Measurements from ENCODE around the gene SKAP1. TPM values are rescaled to one million over a fixed set of nuclear protein-coding genes. Genes with fewer than 3 reads are reported as not detected.
"Not testable (repeated sequence)": the region's sequence is repeated elsewhere in the genome, so short reads cannot be mapped to it uniquely, and the experiment has no call there.

SKAP1 gene
- total and polyA plus RNA-seq, 2 of the 13 experiments (the other 11 are each of a cell fraction or from before 2014, with no cell fraction given): 0.21 TPM; not detected in 1

- CTCF ChIA-PET (ENCODE audit: low intra/inter-chr PET ratio, low total read pairs): not testable (repeated sequence)
Observed at GRCh38 chr17:48360861-48361633, 69.0 kb downstream of the SKAP1 start.

GRCh38 chr17:48357779-48358602 is 72.0 kb downstream of the SKAP1 start:
- intact Hi-C loops (cut with micrococcal nuclease; ENCODE audit: unreplicated experiment): loop anchor here (10.0 kb wide), 1 partner anchor 97 kb away; no protein-coding TSS in a partner anchor
- DNase-seq (ENCODE audit: low spot score) (no peak), ATAC-seq (no peak), FAIRE-seq (no peak)
- Histone ChIP-seq H3K79me2 (ENCODE audit: insufficient read depth, low read length) (no peaks in the 10 kb centered on the region), H3K27ac (ENCODE audit: extremely low read length, insufficient read depth, low read length) (no peak overlapping the region), H3K36me3 (replicated peaks in 1 of 2; ENCODE audit: control insufficient read depth in 1 of 2, insufficient read depth in 2 of 2, low read length in 2 of 2) (no peaks in the 10 kb centered on the region), H3K9me3 (ENCODE audit: low read length) (no peaks in the 10 kb centered on the region), H3K27me3 (ENCODE audit: control insufficient read depth in 1 of 2, insufficient read depth in 2 of 2, low read length in 2 of 2) (peaks cover 0 to 4% of the 10 kb centered on the region in 2 experiments; a peak in 2 of 5 replicates), H2AFZ (ENCODE audit: low read length) (no peak overlapping the region), H3K4me1 (ENCODE audit: insufficient read depth, low read length) (no peaks in the 10 kb centered on the region), H3K4me2 (ENCODE audit: low read depth, low read length) (no peak overlapping the region), H3K4me3 (replicated peaks in 1 of 3; ENCODE audit: insufficient read depth in 1 of 3, low read depth in 2 of 3, low read length in 3 of 3) (no peak overlapping the region), H3K9ac (ENCODE audit: insufficient read depth, low read depth, low read length) (no peak overlapping the region), H4K20me1 (ENCODE audit: insufficient read depth, low read length) (no peaks in the 10 kb centered on the region)
- POLR2A ChIA-PET: no interaction called here
- 1% methylated on average over 1 of the region's 1 CpG for WGBS (ENCODE audit: low lambda C conversion rate)
- in situ Hi-C loops (cut with HindIII; ENCODE audit: extremely low pct_ligation_motif_present, low pct_unique_long_range_greater_than_20kb): no loop called here
- no TSS peak for BruUV-seq (replicated peaks)
- no peak for TF ChIP-seq ZNF740 (CRISPR knock-in tag; IDR thresholded peaks at IDR 0.05)
- no peak for TF ChIP-seq HOXA5 (CRISPR knock-in tag; IDR thresholded peaks at IDR 0.05)
- 0 out of 2 replicates have a peak, but pooled peaks have one; percentile 18 for TF ChIP-seq CREB1 (IDR thresholded peaks at IDR 0.05)
- TF ChIP-seq CREB1 (CRISPR knock-in tag; IDR thresholded peaks at IDR 0.05): no peak
- TF ChIP-seq GATAD2A (CRISPR knock-in tag; IDR thresholded peaks at IDR 0.05): no peak
- CTCF ChIA-PET (ENCODE audit: low intra/inter-chr PET ratio, low total read pairs): no interaction called here

More at GRCh38 chr17:48360861-48361633, 69.0 kb downstream of the SKAP1 start:
- H3K4me1 ChIP-seq (ENCODE audit: insufficient read depth, low read length); H3K4me3 ChIP-seq (replicated peaks in 1 of 3; ENCODE audit: insufficient read depth in 1 of 3, low read depth in 2 of 3, low read length in 3 of 3); H3K9me3 ChIP-seq (ENCODE audit: low read length); H3K79me2 ChIP-seq (ENCODE audit: insufficient read depth, low read length); H4K20me1 ChIP-seq (ENCODE audit: insufficient read depth, low read length); POLR2A ChIA-PET; intact Hi-C loops (cut with micrococcal nuclease; ENCODE audit: unreplicated experiment); BruUV-seq (replicated peaks); FAIRE-seq; H3K27me3 ChIP-seq (ENCODE audit: control insufficient read depth in 1 of 2, insufficient read depth in 2 of 2, low read length in 2 of 2); DNase-seq (ENCODE audit: low spot score); H3K4me2 ChIP-seq (ENCODE audit: low read depth, low read length); in situ Hi-C loops (cut with HindIII; ENCODE audit: extremely low pct_ligation_motif_present, low pct_unique_long_range_greater_than_20kb); H3K9ac ChIP-seq (ENCODE audit: insufficient read depth, low read depth, low read length); H3K27ac ChIP-seq (ENCODE audit: extremely low read length, insufficient read depth, low read length); H3K36me3 ChIP-seq (replicated peaks in 1 of 2; ENCODE audit: control insufficient read depth in 1 of 2, insufficient read depth in 2 of 2, low read length in 2 of 2); ATAC-seq; H2AFZ ChIP-seq (ENCODE audit: low read length): not testable (repeated sequence)
- 0 out of 2 replicates have a peak, but pooled peaks have one; percentile 5 for TF ChIP-seq CEBPB (IDR thresholded peaks at IDR 0.05; ENCODE audit: borderline replicate concordance, low read depth, low read length)
- WGBS (ENCODE audit: low lambda C conversion rate): 1% methylated on average over 11 of the region's 11 CpGs

Measured in HepG2 (cell line).